IPS-15b (cell line): Measurements from ENCODE around the gene DOCK3.

ENCODE experiments used
- H3K27me3 ChIP-seq: one replicate; pipeline ENCODE4 v1.6.1; 2013; ENCODE audit warnings: low read length; ENCODE audit not compliant: control insufficient read depth, insufficient read depth
- H3K36me3 ChIP-seq: one replicate; pipeline ENCODE4 v1.6.1; 2013; ENCODE audit warnings: low read length; ENCODE audit not compliant: control insufficient read depth, insufficient read depth
- H3K4me1 ChIP-seq: one replicate; pipeline ENCODE4 v1.6.1; 2013; ENCODE audit warnings: mild to moderate bottlenecking, low read length; ENCODE audit not compliant: control insufficient read depth, insufficient read depth
- H3K4me3 ChIP-seq: one replicate; pipeline ENCODE4 v1.5.1; 2013; ENCODE audit warnings: low read depth, low read length
- H3K9ac ChIP-seq: one replicate; pipeline ENCODE4 v1.6.1; 2013; ENCODE audit warnings: low read depth, mild to moderate bottlenecking, low read length
- H3K9me3 ChIP-seq: one replicate; pipeline ENCODE4 v1.6.1; 2013; ENCODE audit warnings: mild to moderate bottlenecking, low read length; ENCODE audit not compliant: control insufficient read depth, insufficient read depth

Gene DOCK3

GRCh38 chr3:51311055-51311454 lies 636.3 kb downstream of the DOCK3 start:
- Histone ChIP-seq H3K4me3 (no peak overlapping the region), H3K4me1 (no peaks in the 10 kb centered on the region)

GRCh38 chr3:51328206-51328605 lies 653.5 kb downstream of the DOCK3 start:
- H3K36me3 ChIP-seq = no peaks in the 10 kb centered on the region
- H3K27me3 ChIP-seq = no peaks in the 10 kb centered on the region
- no peak overlapping the region for H3K4me3 ChIP-seq
- no peaks in the 10 kb centered on the region for H3K4me1 ChIP-seq
- H3K9ac ChIP-seq = no peak overlapping the region
- H3K9me3 ChIP-seq = no peaks in the 10 kb centered on the region

More at GRCh38 chr3:51311055-51311454, 636.3 kb downstream of the DOCK3 start:
- Histone ChIP-seq H3K9me3 (no peaks in the 10 kb centered on the region), H3K36me3 (no peaks in the 10 kb centered on the region), H3K27me3 (no peaks in the 10 kb centered on the region), H3K9ac (no peak overlapping the region)

DNA sequence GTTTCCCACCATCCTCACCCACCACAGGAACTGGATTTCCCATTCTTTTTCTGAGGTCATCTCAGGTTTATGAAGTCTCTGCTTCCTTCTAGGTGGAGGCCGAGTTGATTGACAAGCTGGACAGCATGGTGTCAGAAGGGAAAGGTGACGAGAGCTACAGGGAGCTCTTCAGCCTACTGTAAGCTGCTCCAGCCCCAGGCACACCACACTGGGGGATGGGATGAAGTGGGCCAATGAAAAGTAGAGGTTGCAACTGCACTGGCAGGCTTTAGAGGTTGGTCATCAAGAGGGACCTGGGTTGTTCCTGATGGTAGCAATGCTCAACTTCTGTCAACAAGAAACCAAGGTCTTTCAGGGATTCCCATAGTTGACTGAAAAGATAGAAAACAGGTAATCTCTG lies 655.3 kb downstream of the DOCK3 start:
- no peak overlapping the region for H3K9ac ChIP-seq
- H3K9me3 ChIP-seq = no peaks in the 10 kb centered on the region
- H3K4me1 ChIP-seq = no peaks in the 10 kb centered on the region
- H3K36me3 ChIP-seq = no peaks in the 10 kb centered on the region
- H3K4me3 ChIP-seq = no peak overlapping the region
- no peaks in the 10 kb centered on the region for H3K27me3 ChIP-seq

- no peak overlapping the region for H3K4me3 ChIP-seq
- no peaks in the 10 kb centered on the region for H3K36me3 ChIP-seq
- no peaks in the 10 kb centered on the region for H3K9me3 ChIP-seq
- H3K27me3 ChIP-seq = no peaks in the 10 kb centered on the region
- H3K9ac ChIP-seq = no peak overlapping the region
- no peaks in the 10 kb centered on the region for H3K4me1 ChIP-seq
Observed at GRCh38 chr3:51332156-51332555, 657.4 kb downstream of the DOCK3 start.

DNA sequence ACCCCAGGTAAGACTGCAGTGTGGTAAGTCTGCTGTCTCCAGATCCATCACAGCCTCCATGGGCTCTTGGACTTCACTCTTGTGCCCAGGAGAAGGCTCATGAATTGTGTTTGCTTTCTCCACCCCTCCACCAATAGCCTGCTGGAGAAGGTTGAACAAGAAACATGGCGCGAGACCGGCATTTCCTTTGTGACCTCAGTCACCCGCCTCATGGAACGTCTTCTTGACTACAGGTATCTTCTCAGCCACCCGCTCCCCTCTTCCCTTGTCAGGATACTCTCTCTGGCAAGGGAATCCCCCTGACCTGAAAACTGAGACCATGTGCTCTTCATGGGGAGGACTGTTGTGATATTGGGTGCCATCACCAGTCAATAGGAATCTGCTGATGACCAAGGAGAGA lies 658.3 kb downstream of the DOCK3 start:
- Histone ChIP-seq H3K36me3 (no peaks in the 10 kb centered on the region), H3K4me3 (no peak overlapping the region), H3K9ac (no peak overlapping the region), H3K4me1 (no peaks in the 10 kb centered on the region), H3K9me3 (no peaks in the 10 kb centered on the region), H3K27me3 (no peaks in the 10 kb centered on the region)

DNA sequence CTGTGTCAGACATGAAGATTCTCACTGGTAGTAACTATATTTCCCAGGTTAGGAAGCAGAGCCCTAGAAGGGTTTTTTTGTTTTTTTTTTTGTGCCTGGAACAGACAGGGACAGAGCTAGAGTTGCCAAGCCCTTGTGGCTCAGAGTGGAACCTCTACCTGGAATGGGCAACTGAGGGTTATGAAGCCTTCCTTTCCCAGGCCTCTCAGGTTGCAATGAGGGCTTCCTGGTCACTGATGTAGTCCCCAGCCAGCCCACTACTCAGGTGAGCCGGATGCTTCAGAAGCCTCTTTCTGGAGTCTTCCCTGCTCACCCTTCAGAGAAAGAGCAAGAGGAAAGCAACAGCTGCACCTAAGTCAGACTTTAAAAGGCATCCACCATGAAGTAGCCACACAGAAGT lies 661.5 kb downstream of the DOCK3 start:
- no peaks in the 10 kb centered on the region for H3K36me3 ChIP-seq
- peaks cover 3% of the 10 kb centered on the region for H3K4me1 ChIP-seq
- no peak overlapping the region for H3K9ac ChIP-seq
- no peaks in the 10 kb centered on the region for H3K27me3 ChIP-seq
- H3K9me3 ChIP-seq = no peaks in the 10 kb centered on the region
- H3K4me3 ChIP-seq = no peak overlapping the region

- Histone ChIP-seq H3K36me3 (no peaks in the 10 kb centered on the region), H3K27me3 (no peaks in the 10 kb centered on the region), H3K9ac (no peak overlapping the region), H3K4me3 (no peak overlapping the region), H3K9me3 (no peaks in the 10 kb centered on the region), H3K4me1 (peaks cover 3% of the 10 kb centered on the region)
Observed at GRCh38 chr3:51337666-51338065, 662.9 kb downstream of the DOCK3 start.

DNA sequence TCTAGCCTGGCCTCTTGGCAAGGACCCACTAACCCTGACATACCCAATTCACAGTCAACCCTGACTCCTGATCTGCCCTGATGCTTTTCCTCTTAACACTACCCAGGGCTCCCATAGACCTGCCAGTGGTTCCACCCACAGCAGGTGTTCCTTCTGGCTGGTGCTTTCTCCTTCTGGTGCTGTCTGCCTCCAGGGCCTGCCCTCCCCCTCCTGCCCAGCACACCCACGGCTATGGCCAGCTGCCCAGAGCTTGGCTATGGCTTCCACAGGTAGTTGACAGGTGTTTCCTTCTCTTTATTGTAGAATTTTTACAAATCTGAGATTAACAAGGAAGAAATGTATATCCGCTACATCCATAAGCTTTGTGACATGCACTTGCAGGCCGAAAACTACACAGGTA lies 663.9 kb downstream of the DOCK3 start:
- no peaks in the 10 kb centered on the region for H3K36me3 ChIP-seq
- no peaks in the 10 kb centered on the region for H3K27me3 ChIP-seq
- no peak overlapping the region for H3K9ac ChIP-seq
- peaks cover 3% of the 10 kb centered on the region for H3K4me1 ChIP-seq
- H3K4me3 ChIP-seq = no peak overlapping the region
- H3K9me3 ChIP-seq = no peaks in the 10 kb centered on the region

GRCh38 chr3:51340013-51340829 lies 665.5 kb downstream of the DOCK3 start:
- Histone ChIP-seq H3K4me1 (peaks cover 3% of the 10 kb centered on the region), H3K9me3 (no peaks in the 10 kb centered on the region), H3K4me3 (no peak overlapping the region), H3K9ac (no peak overlapping the region), H3K36me3 (no peaks in the 10 kb centered on the region), H3K27me3 (no peaks in the 10 kb centered on the region)

GRCh38 chr3:51340989-51341636 lies 666.4 kb downstream of the DOCK3 start:
- Histone ChIP-seq H3K4me3 (no peak overlapping the region), H3K9ac (no peak overlapping the region)

DNA sequence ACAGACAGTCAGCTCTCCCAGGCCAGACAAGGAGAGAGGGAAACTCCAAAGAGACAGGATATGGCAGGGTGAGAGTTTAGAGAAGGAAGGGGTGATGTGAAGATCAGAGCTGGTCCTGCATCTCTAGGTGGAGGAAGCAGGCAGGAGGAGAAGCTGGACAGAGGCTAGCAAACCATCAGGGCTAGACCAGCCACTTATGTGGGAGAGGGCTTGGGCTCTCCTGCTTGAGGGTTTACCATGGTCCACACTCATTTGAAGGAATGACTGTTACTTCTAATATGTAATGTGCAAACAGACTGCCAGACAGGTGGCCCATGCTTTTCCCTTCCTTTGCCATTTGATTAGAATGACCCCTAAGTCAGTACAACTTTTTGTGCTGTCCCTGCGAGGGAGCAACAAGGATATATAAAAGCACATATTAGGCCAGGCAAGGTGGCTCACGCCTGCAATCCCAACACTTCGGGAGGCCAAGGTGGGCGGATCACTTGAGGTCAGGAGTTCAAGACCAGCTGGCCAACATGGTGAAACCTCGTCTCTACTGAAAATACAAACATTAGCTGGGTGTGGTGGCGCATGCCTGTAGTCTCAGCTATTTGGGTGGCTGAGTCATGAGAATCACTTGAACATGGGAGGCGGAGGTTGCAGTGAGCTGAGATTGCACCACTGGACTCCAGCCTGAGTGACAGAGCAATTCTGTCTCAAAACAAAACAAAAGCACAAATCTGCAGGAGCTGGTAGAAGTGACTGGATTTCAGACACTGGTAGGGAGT lies 669.4 kb downstream of the DOCK3 start:
- Histone ChIP-seq H3K9me3 (no peaks in the 10 kb centered on the region), H3K27me3 (no peaks in the 10 kb centered on the region), H3K4me1 (peaks cover 3% of the 10 kb centered on the region), H3K9ac (no peak overlapping the region), H3K4me3 (no peak overlapping the region), H3K36me3 (no peaks in the 10 kb centered on the region)

More at GRCh38 chr3:51340989-51341636, 666.4 kb downstream of the DOCK3 start:
- H3K4me1 ChIP-seq = peaks cover 3% of the 10 kb centered on the region
- no peaks in the 10 kb centered on the region for H3K36me3 ChIP-seq
- H3K9me3 ChIP-seq = no peaks in the 10 kb centered on the region
- H3K27me3 ChIP-seq = no peaks in the 10 kb centered on the region
